Epithelial cell of esophagus (primary cell): ENCODE measurements around the gene STK32B.
A peak's percentile ranks its signal among the peaks of the same experiment; 100 is the strongest.

Experiments
- DNase-seq: peaks from one replicate; pipeline ENCODE4 v3.0.0; 2010; ENCODE audit warnings: low read depth
- H3K4me3 ChIP-seq: 2 replicates; pipeline ENCODE4 v1.5.1; 2011; ENCODE audit warnings: mild to moderate bottlenecking, low read length, control low read depth
- CTCF ChIP-seq: IDR thresholded peaks from 2 replicates; pipeline ENCODE4 v1.5.1; 2011; ENCODE audit warnings: low read depth, mild to moderate bottlenecking, low read length, control low read depth, inconsistent platforms; ENCODE audit not compliant: insufficient read depth; ENCODE audit errors: missing control alignments

Gene STK32B

GRCh38 chr4:5138389-5138788 is 87.1 kb downstream of the STK32B start:
- no peak for DNase-seq
- H3K4me3 ChIP-seq = no peak overlapping the region
- no peak for TF ChIP-seq CTCF

GRCh38 chr4:5139141-5139540 is 87.9 kb downstream of the STK32B start:
- TF ChIP-seq CTCF = no peak
- no peak overlapping the region for H3K4me3 ChIP-seq
- DNase-seq = no peak

- TF ChIP-seq CTCF = no peak
- H3K4me3 ChIP-seq = no peak overlapping the region
- DNase-seq = no peak
Measured at GRCh38 chr4:5141802-5142201, 90.5 kb downstream of the STK32B start.

GRCh38 chr4:5142726-5143125 is 91.4 kb downstream of the STK32B start:
- TF ChIP-seq CTCF = no peak
- H3K4me3 ChIP-seq = no peak overlapping the region
- peak; percentile 34 for DNase-seq

GRCh38 chr4:5143306-5143861 is 92.1 kb downstream of the STK32B start:
- no peak for TF ChIP-seq CTCF
- H3K4me3 ChIP-seq = no peak overlapping the region
- DNase-seq = no peak

- H3K4me3 ChIP-seq = no peak overlapping the region
- DNase-seq = peak; percentile 23
- TF ChIP-seq CTCF = no peak
Measured at GRCh38 chr4:5143940-5144339, 92.7 kb downstream of the STK32B start.

GRCh38 chr4:5144384-5144783 is 93.1 kb downstream of the STK32B start:
- no peak for TF ChIP-seq CTCF
- DNase-seq = no peak
- H3K4me3 ChIP-seq = no peak overlapping the region
